Stimulated activated CD4-positive, alpha-beta T cell treated with anti-CD3 and anti-CD28 coated beads, Interleukin-4, amount 100 ng/mL, for 48 hours (primary cell): ENCODE results near the gene CALB2.
"Not testable (repeated sequence)": the region's sequence is repeated elsewhere in the genome, so short reads cannot be mapped to it uniquely, and the experiment has no call there.

ENCODE experiments used
- DNase-seq, 2 donors: peaks; one replicate each; pipeline ENCODE4 v3.0.0-alpha.2; 2020; ENCODE audit warnings: low read depth in 2 of 2

CALB2 gene

GRCh38 chr16:71358464-71358998 is at the start of gene CALB2:
Gene CALB2 (plus strand): TSS chr16:71358723. CDS start chr16:71358793, 70 bp downstream.
- DNase-seq = peak; percentile 59 to 63

- DNase-seq = no peak
Measured at GRCh38 chr16:71311553-71312158, 46.9 kb upstream of the CALB2 start.

- DNase-seq = not testable (repeated sequence)
Measured at GRCh38 chr16:71313591-71313990, 44.9 kb upstream of the CALB2 start.

GRCh38 chr16:71315269-71315668 is 43.3 kb upstream of the CALB2 start:
- no peak for DNase-seq

GRCh38 chr16:71319999-71320398 is 38.5 kb upstream of the CALB2 start:
- DNase-seq = no peak

- no peak for DNase-seq
Measured at GRCh38 chr16:71327720-71328119, 30.8 kb upstream of the CALB2 start.

- no peak for DNase-seq
Measured at GRCh38 chr16:71328151-71328550, 30.4 kb upstream of the CALB2 start.

GRCh38 chr16:71337631-71338030 is 20.9 kb upstream of the CALB2 start:
- DNase-seq = no peak

- no peak for DNase-seq
Measured at GRCh38 chr16:71338193-71338592, 20.3 kb upstream of the CALB2 start.

GRCh38 chr16:71338632-71339031 is 19.9 kb upstream of the CALB2 start:
- no peak for DNase-seq

- DNase-seq = no peak
Measured at GRCh38 chr16:71339236-71340171, 19.0 kb upstream of the CALB2 start.

GRCh38 chr16:71340406-71340805 is 18.1 kb upstream of the CALB2 start:
- DNase-seq = no peak

- DNase-seq = no peak
Measured at GRCh38 chr16:71341881-71342280, 16.6 kb upstream of the CALB2 start.

GRCh38 chr16:71343078-71343477 is 15.4 kb upstream of the CALB2 start:
- no peak for DNase-seq

GRCh38 chr16:71344315-71344905 is 14.1 kb upstream of the CALB2 start:
- no peak for DNase-seq

- no peak for DNase-seq
Measured at GRCh38 chr16:71345031-71345430, 13.5 kb upstream of the CALB2 start.

GRCh38 chr16:71347146-71347545 is 11.4 kb upstream of the CALB2 start:
- DNase-seq = no peak

- DNase-seq = no peak
Measured at GRCh38 chr16:71348262-71349085, 10.0 kb upstream of the CALB2 start.

- DNase-seq = no peak
Measured at GRCh38 chr16:71350821-71351557, 7.5 kb upstream of the CALB2 start.

- DNase-seq = no peak
Measured at GRCh38 chr16:71351558-71351901, 7.0 kb upstream of the CALB2 start.

- no peak for DNase-seq
Measured at GRCh38 chr16:71352466-71352865, 6.1 kb upstream of the CALB2 start.
